Heart left ventricle (tissue), 13 donors: ENCODE measurements around the gene CCS.

Experiments used
- CTCF ChIP-seq, 12 donors: fragments of 200-600 bp; sonication (generic) in 4 of 12; IDR thresholded peaks; one replicate each; pipeline versions ENCODE4 v1.5.0 to v1.8.0; 2018 to 2022; ENCODE audit warnings: antibody characterized with exemption in 12 of 12, mild to moderate bottlenecking in 5 of 12
- POLR2A ChIP-seq, 2 donors: fragments of 450-650 bp; IDR thresholded peaks; one replicate each; pipeline ENCODE4 v1.6.1; 2017; ENCODE audit warnings: antibody characterized with exemption in 2 of 2, mild to moderate bottlenecking in 2 of 2, moderate library complexity in 2 of 2
- donor health status: ischemic (EF 13 %, LVEDD 7.1; RV severe dilation, severe dysfunction).
- donor health status: DM: no; HTN: yes; CAD: no.
- donor health status: DM: no; HTN: no; CAD: no.
- donor health status: ischemic (EF 25% LVEDD 6.9; RV normal size, moderate dysfunction).
- donor health status: ischemic (EF 25% LVEDD 5.7; RV mildly dilated, moderate dysfunction).
- donor health status: ischemic (EF 35%, LVEDD 5.7; RV mildly dilated, moderate dysfunction).
- donor health status: nonischemic (EF 11% LVEDD 7.7; RV severe dilation, severe dysfunction).
- donor health status: DM: yes; HTN: yes; CAD: no.
- donor health status: PGD.
- donor health status: ischemic (EF 29% LVEDD 5.4; RV normal size, mild dysfunction).
- donor health status: nonischemic (EF 23%, LVEDD 6.1; RV moderate dilation, normal function).

- TF ChIP-seq CTCF (IDR thresholded peaks at IDR 0.05), result no peak
- TF ChIP-seq POLR2A (IDR thresholded peaks at IDR 0.05), result no peak
These were observed 21.1 kb downstream of the CCS start for GRCh38 chr11:66614073-66614472.
